IPS-11a (cell line): Measurements from ENCODE around the gene ATP2C1.
"Not testable (repeated sequence)": the region's sequence is repeated elsewhere in the genome, so short reads cannot be mapped to it uniquely, and the experiment has no call there.

Experiments
- H3K4me3 ChIP-seq: one replicate; pipeline ENCODE4 v1.5.1; 2013; ENCODE audit warnings: low read depth, low read length, control low read depth

Gene ATP2C1

GRCh38 chr3:131036200-131036816, 142.4 kb downstream of the ATP2C1 start:
- H3K4me3 ChIP-seq, result no peak overlapping the region

- no peak overlapping the region for H3K4me3 ChIP-seq
These were observed 143.1 kb downstream of the ATP2C1 start for GRCh38 chr3:131036986-131037385.

GRCh38 chr3:131038326-131038725, 144.4 kb downstream of the ATP2C1 start:
- no peak overlapping the region for H3K4me3 ChIP-seq

- H3K4me3 ChIP-seq, result not testable (repeated sequence)
These were observed 148.5 kb downstream of the ATP2C1 start for GRCh38 chr3:131042271-131042985.

- H3K4me3 ChIP-seq, result no peak overlapping the region
These were observed 153.7 kb downstream of the ATP2C1 start for GRCh38 chr3:131047582-131047981.

- no peak overlapping the region for H3K4me3 ChIP-seq
These were observed 154.1 kb downstream of the ATP2C1 start for GRCh38 chr3:131048030-131048429.

GRCh38 chr3:131050001-131050400, 156.1 kb downstream of the ATP2C1 start:
- no peak overlapping the region for H3K4me3 ChIP-seq

- no peak overlapping the region for H3K4me3 ChIP-seq
These were observed 159.4 kb downstream of the ATP2C1 start for GRCh38 chr3:131053043-131053859.
